T-helper 9 cell (primary cell): Measurements from ENCODE around the gene TWIST2.

Experiments used
- DNase-seq: peaks from one replicate; pipeline ENCODE4 v3.0.0-alpha.2; 2020

Gene TWIST2

GRCh38 chr2:238924796-238925195 lies 76.9 kb downstream of the TWIST2 start:
- no peak for DNase-seq

DNA sequence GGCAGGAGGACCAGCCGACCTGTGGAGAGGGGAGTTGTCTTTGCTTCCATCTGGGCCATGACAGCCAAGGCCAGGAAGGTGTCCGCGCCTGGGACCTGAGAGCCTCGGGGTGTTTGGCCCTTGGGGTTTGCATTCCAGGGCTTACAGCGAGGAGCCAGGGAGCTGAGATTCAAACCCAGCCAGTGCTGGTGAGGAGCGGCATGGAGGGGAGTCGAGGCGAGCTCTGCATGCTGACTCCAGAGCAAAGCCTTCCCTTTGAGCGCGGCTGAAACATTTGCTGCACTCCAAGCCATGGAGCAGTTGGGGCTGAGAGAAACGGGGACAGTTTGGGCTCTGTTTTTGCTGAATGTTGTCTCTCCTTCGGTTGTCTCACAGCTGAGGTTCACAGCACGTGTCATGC lies 77.4 kb downstream of the TWIST2 start:
- DNase-seq: no peak

DNA sequence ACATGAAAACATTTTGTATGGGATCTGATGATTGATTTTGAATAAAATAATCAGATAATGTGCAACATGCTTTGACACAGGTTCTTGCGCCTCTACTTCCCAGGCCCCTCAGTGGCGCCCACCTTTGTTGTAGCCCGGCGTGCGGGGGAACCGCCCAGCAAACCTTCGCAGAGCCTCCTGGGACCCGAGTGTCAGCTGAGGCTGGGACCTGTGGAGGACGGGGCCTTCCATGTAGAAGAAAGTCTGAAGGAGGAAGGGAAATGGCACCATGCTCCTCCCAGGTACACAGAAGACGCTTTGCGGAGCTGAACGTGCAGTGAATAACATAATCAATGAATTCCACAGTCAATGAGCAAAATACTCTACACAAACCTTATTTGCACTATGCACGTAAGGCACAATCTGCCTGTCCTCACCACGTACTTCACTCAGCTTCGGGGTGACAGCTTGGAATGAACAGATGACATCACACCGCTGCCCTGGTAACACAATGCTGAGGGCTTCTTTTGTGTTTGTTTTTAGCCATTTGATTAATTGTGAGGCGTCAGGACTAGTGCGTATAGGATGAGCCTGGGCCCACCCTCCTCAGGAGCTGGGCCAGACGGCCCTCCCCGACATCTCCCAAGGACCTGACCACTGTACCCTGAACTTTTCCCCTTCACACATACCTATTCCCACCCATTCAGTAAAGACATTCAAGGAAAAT lies 78.1 kb downstream of the TWIST2 start:
- no peak for DNase-seq

- no peak for DNase-seq
Observed at GRCh38 chr2:238926761-238927611, 79.1 kb downstream of the TWIST2 start.

- no peak for DNase-seq
Observed at GRCh38 chr2:238927746-238928519, 80.0 kb downstream of the TWIST2 start.

DNA sequence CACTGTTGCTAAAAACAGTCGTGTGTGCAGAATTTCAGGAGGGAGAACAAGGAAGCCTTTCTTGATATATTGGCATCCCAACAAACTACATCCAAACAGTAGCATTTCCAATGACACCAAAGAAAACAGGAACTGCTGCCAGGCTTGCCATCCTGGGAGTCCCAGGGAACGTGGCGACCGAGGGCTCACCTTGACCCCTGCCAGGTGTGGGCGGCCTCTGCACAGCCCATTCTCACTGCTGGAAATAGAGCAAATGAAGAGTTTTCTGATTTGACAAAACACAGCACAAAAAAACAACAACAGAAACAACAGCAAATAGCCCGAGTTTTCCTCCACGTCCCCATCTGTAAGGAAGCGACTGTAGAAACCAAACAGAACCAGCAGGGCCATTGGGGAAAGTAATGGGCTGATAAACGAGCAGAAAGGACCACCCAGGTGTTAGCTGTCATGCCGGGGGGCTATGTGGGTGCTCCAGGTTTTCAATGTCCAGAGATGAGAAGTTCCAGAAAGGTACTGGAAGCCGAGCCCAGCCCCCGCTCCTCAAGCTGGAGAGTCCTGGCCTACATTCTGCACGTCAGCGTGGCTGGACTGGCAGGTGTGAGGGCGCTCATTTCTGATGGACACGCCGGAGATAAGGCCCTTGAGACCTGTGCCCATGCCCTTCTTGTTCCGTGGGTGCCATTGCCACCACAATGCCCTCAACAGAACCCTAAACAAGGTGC lies 80.8 kb downstream of the TWIST2 start:
- DNase-seq: no peak

GRCh38 chr2:238929242-238930081 lies 81.6 kb downstream of the TWIST2 start:
- no peak for DNase-seq

GRCh38 chr2:238930216-238930615 lies 82.3 kb downstream of the TWIST2 start:
- DNase-seq: no peak

DNA sequence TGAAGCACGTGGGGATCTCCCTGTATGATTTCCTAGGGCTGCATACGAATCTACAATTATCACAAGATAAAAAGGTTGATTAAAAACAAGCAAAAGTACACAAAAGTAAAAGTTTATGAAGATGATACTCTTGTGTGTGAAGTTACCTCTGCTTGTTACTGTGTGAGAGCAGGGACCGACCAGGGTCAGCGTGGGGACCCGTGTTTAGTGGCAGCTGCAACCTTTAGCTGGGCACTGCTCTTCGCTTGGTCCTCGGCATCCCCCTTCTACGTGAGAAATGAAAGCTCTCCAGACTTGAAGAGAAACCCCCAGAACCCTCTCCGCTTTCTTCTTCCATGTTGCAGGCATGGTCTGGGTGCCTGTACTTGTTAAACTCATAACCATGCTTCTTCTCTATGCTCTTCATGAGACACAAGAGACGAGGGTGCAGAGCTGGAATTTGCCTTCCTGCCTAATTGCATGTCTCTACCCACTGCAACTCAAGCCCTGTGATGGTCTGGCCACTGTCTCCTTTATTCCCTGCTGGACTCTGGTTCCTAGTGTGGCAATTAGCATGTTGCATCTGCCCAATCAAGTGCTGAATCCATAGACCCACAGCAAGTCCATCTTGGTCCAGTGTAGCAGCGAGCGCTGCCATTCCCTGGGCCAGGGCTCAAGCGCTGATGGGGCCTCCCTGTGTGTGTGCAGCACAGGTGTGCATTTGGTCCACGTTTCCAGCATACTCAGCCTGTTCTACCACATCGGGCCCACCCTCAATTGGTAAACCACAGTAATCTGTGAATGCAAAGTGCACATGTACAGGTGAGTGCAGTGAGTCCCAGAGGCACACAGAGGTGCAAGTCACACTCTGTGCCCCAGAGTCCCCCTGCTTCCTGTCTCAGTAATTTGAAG lies 88.5 kb downstream of the TWIST2 start:
- DNase-seq: no peak

DNA sequence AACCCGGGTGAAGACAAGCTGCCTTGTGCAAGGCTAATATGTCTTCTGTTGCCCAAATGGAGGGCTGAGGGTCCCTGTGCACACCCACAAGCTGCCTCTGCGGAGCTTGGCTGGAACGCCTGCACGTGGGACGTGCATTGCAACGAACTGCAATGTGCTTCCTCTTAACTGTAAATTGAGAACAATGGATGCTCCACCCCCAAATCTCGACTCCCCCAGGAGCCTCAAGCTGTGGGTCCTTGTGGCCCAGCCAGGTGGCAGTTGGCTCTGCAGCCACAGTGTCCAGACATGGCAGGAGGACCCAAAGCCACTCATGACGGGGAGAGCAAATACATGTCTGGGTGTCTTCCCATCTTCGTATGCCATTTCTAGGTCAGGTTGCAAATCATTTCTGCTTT lies 90.1 kb downstream of the TWIST2 start:
- DNase-seq: no peak

GRCh38 chr2:238938401-238939055 lies 90.6 kb downstream of the TWIST2 start:
- no peak for DNase-seq

- DNase-seq: no peak
Observed at GRCh38 chr2:238939074-238939473, 91.2 kb downstream of the TWIST2 start.

DNA sequence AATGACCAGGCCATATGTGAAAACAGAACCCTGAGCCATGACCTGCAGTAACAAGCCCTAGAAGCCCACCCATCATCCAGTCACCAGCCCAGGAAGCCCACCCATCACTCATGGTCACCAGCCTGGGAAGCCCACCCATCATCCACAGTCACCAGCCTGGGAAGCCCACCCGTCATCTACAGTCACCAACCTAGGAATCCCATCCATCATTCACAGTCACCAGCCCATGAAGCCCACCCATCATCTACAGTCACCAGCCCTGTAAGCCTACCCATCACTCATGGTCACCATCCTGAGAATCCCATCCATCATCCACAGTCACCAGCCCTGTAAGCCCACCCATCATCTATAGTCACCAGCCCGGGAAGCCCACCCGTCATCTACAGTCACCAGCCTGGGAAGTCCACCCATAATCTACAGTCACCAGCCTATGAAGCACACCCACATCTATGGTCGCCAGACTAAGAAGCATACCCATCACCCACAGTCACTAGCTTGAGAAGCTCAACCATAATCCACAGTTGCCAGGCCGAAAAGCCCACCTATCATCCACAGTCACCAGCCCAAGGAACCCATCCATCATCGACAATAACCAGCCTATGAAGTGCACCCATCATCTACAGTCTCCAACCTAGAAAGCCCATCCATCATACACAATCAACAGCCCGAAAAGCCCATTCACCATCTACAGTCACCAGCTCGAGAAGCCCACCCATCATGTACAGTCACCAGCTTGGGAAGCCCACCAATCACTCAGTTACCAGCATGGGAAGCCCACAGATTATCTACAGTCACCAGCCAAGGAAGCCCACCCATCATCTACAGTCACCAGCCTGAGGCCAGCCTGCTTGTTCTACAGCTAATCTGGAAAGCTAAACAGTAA lies 91.9 kb downstream of the TWIST2 start:
- DNase-seq: no peak

DNA sequence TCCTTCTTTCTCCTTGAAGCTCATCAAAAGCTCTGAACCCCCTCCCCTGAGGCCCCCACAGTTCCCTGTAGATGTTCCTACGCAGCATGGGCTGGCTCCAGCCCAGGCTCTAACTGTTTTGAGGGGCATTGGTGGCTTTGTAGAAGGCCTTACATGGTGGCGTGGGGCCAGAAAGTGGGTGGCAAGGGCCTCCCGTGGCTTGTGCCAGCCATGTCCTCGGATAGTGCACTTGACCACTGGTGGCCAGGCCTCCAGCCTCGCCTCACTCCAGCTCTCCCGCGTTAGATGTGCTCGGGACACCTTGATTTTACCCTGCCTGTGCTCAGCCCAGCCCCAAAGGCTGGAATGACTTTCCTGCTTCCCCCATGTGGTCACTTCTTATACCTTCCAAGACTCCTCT lies 92.9 kb downstream of the TWIST2 start:
- DNase-seq: no peak

GRCh38 chr2:238941262-238941792 lies 93.4 kb downstream of the TWIST2 start:
- no peak for DNase-seq

DNA sequence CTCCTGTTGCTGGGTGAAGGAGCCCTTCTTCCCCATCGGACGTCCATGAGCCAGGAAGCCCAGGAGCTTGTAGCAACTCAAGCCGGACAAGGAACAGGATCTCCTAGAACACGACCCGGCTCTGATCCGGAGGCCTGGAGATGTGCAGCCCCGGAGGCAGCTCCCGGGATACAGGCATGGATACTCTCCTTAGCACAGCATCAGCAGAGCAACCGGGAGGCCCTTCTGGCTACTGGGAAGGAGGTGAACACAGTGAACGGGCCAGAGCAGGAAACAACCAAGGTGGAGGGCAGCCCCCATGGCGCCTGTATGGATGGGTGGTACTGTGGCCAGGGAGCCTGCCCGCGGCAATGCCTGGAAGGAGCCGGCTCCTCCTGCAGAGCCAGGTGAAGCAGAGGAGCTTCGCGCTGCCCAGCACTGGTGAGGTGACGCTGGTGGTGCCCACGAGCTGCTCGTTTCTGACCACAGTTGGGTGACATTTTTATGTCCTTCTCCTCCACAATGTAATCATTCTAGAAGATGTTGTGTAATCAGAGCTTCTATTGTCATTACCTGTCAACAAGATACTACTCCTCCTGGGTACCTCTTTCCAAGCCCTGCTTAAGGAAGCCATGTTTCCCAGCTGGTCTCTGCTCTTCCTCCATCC lies 94.3 kb downstream of the TWIST2 start:
- no peak for DNase-seq

- no peak for DNase-seq
Observed at GRCh38 chr2:238942726-238943300, 94.9 kb downstream of the TWIST2 start.
